CD14-positive monocyte (primary cell): ENCODE results near the gene KIF2A. TPM values are rescaled to one million over a fixed set of nuclear protein-coding genes. Genes with fewer than 3 reads are reported as not detected.

Experiments used
- DNase-seq, 3 donors: peaks; one replicate each; pipeline ENCODE4 v3.0.0-alpha.2; 2011 to 2022
- H2AFZ ChIP-seq: 2 replicates; pipeline ENCODE4 v1.6.0; 2012; ENCODE audit warnings: mild to moderate bottlenecking, low read depth, low read length, inconsistent platforms; ENCODE audit not compliant: insufficient read depth, poor library complexity, severe bottlenecking
- H3K27ac ChIP-seq, 2 donors: 1 replicate in 1 of 2; 2 replicates in 1 of 2; pipeline ENCODE4 v1.5.1; 2012 to 2013; ENCODE audit warnings: low read length in 2 of 2, control low read depth in 1 of 2, inconsistent platforms in 1 of 2, low read depth in 1 of 2, mild to moderate bottlenecking in 1 of 2
- H3K27me3 ChIP-seq, 2 donors: one replicate each; pipeline versions ENCODE4 v1.6.0 to v1.6.1; 2011 to 2013; ENCODE audit warnings: low read length in 2 of 2; ENCODE audit not compliant: control insufficient read depth in 2 of 2, insufficient read depth in 2 of 2
- H3K36me3 ChIP-seq, 2 donors: replicated peaks in 1 of 2; 1 replicate in 1 of 2; 2 replicates in 1 of 2; pipeline versions ENCODE4 v1.5.1 to v1.6.1; 2012 to 2013; ENCODE audit warnings: low read length in 2 of 2, control low read depth in 1 of 2, inconsistent platforms in 1 of 2, mild to moderate bottlenecking in 1 of 2; ENCODE audit not compliant: insufficient read depth in 2 of 2, control insufficient read depth in 1 of 2
- H3K4me1 ChIP-seq, 2 donors: 1 replicate in 1 of 2; 2 replicates in 1 of 2; pipeline versions ENCODE4 v1.5.1 to v1.6.1; 2012 to 2013; ENCODE audit warnings: low read length in 2 of 2, control low read depth in 1 of 2, inconsistent platforms in 1 of 2, mild to moderate bottlenecking in 1 of 2, moderate library complexity in 1 of 2; ENCODE audit not compliant: insufficient read depth in 2 of 2, control insufficient read depth in 1 of 2
- H3K4me2 ChIP-seq: replicated peaks from 2 replicates; pipeline ENCODE3; 2012; ENCODE audit warnings: low read length, moderate library complexity, mild to moderate bottlenecking; ENCODE audit not compliant: poor library complexity, severe bottlenecking; ENCODE audit errors: extremely low read depth
- H3K4me3 ChIP-seq, 3 experiments: fragments of 200-600 bp in 1 of 3; sonication (generic) in 1 of 3; replicated peaks in 1 of 3; 1 replicate in 2 of 3; 2 replicates in 1 of 3; pipeline ENCODE4 v1.5.1; 2011 to 2013; ENCODE audit warnings: low read length in 3 of 3, mild to moderate bottlenecking in 3 of 3, control low read depth in 2 of 3, low read depth in 2 of 3, inconsistent platforms in 1 of 3, moderate library complexity in 1 of 3
- H3K79me2 ChIP-seq: 2 replicates; pipeline ENCODE4 v1.6.0; 2012; ENCODE audit warnings: mild to moderate bottlenecking, control low read depth, inconsistent platforms, low read length, moderate library complexity; ENCODE audit not compliant: insufficient read depth
- H3K9ac ChIP-seq: 2 replicates; pipeline ENCODE4 v1.6.0; 2017; ENCODE audit warnings: low read length, mild to moderate bottlenecking; ENCODE audit not compliant: insufficient read depth, poor library complexity, severe bottlenecking
- H3K9me3 ChIP-seq, 2 donors: replicated peaks in 1 of 2; 1 replicate in 1 of 2; 2 replicates in 1 of 2; pipeline versions ENCODE4 v1.5.1 to v1.6.1; 2012 to 2013; ENCODE audit warnings: low read length in 2 of 2, control low read depth in 1 of 2; ENCODE audit not compliant: control insufficient read depth in 1 of 2, insufficient read depth in 1 of 2
- H4K20me1 ChIP-seq: 2 replicates; pipeline ENCODE4 v1.6.0; 2012; ENCODE audit warnings: mild to moderate bottlenecking, low read length, control low read depth, moderate library complexity; ENCODE audit not compliant: insufficient read depth
- H3K27ac Mint-ChIP-seq, 7 donors: one replicate each; pipeline ENCODE4 v1.8.0; 2020; ENCODE audit warnings: mild to moderate bottlenecking in 7 of 7, mixed read lengths in 7 of 7, moderate library complexity in 6 of 7, inconsistent platforms in 2 of 7
- H3K27me3 Mint-ChIP-seq, 3 donors: one replicate each; pipeline ENCODE4 v1.8.0; 2021 to 2022; ENCODE audit warnings: low read depth in 3 of 3, mild to moderate bottlenecking in 3 of 3, mixed read lengths in 3 of 3, moderate library complexity in 3 of 3, inconsistent platforms in 1 of 3
- H3K36me3 Mint-ChIP-seq, 2 donors: one replicate each; pipeline ENCODE4 v1.8.0; 2020; ENCODE audit warnings: mixed read lengths in 2 of 2, inconsistent platforms in 1 of 2, mild to moderate bottlenecking in 1 of 2
- H3K4me1 Mint-ChIP-seq: one replicate; pipeline ENCODE4 v1.8.0; 2020; ENCODE audit warnings: mild to moderate bottlenecking, mixed read lengths
- H3K4me3 Mint-ChIP-seq, 2 donors: one replicate each; pipeline ENCODE4 v1.8.0; 2020; ENCODE audit warnings: mild to moderate bottlenecking in 2 of 2, mixed read lengths in 2 of 2, moderate library complexity in 1 of 2
- H3K9me3 Mint-ChIP-seq, 7 donors: one replicate each; pipeline ENCODE4 v1.8.0; 2020 to 2022; ENCODE audit warnings: mixed read lengths in 7 of 7, mild to moderate bottlenecking in 6 of 7, moderate library complexity in 6 of 7, inconsistent platforms in 2 of 7
- CTCF ChIP-seq: fragments of 200-600 bp; IDR thresholded peaks from one replicate; pipeline ENCODE4 v1.8.0; 2022; ENCODE audit warnings: antibody characterized with exemption, mild to moderate bottlenecking
- WGBS: methylation state at CpG from one replicate; pipeline ENCODE4 v1.1.5; 2013; ENCODE audit warnings: missing lambda C conversion rate; ENCODE audit not compliant: insufficient coverage; 5-methylcytosine and 5-hydroxymethylcytosine counted together
- intact Hi-C, 2 donors: fragments of 100-400 bp; cut with micrococcal nuclease; formaldehyde crosslinking; loops; one replicate each; pipeline versions ENCODE4 v1.15.0 to v1.15.1; 2023
- polyA plus RNA-seq, 3 donors: library from polyadenylated mRNA; depleted of rRNA in 1 of 3; unstranded in 2 of 3; stranded (reverse) in 1 of 3; fragments of 300-500 nt in 2 of 3; fragments of >200 nt in 1 of 3; fragmentation: Illumina TruSeq in 2 of 3; gene quantifications; 1 replicate in 2 of 3; 2 replicates in 1 of 3; pipeline ENCODE4 v1.2.3, GENCODE V29; 2012 to 2021

KIF2A gene
- polyA plus RNA-seq, 3 donors: 9.7 to 24.6 (median 21.7) TPM

DNA sequence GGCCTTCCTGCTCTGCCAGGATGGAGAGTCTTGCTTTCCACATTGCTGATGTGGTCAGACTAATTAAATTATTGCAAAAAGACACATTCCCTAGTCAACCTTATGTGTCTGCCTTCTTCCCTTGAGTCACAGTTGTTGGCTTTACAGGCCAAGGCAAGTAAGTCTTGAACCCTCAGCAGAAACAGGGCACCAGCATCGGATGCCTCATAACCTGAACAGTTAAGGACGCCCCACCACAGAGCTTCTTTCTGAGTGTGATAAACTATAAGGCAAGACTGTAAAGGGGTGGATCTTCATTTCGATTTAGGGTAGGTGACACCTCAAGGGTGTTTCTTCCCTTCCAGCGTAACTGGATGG, 670 bp upstream of the KIF2A start:
- H3K27me3 ChIP-seq: no peaks in the 10 kb centered on the region
- H4K20me1 ChIP-seq: no peaks in the 10 kb centered on the region
- H3K4me2 ChIP-seq: peak overlapping the region; percentile 95
- H3K36me3 Mint-ChIP-seq: peaks cover 0 to 5% of the 10 kb centered on the region in 2 donors
- intact Hi-C loops: loop anchor here (10.0 kb wide), 3 partner anchors 49 to 99 kb away; partner anchors contain the start of gene DIMT1 (in 2 of the 2)
- H3K9ac ChIP-seq: peak overlapping the region; percentile 85
- no peak for TF ChIP-seq CTCF
- peaks cover 0 to 7% (median 6%) of the 10 kb centered on the region in 3 donors for H3K27me3 Mint-ChIP-seq
- peak overlapping the region; percentile 81 to 92 (median 90) for H3K27ac Mint-ChIP-seq
- H2AFZ ChIP-seq: peak overlapping the region; percentile 96
- peaks cover 33% of the 10 kb centered on the region for H3K4me1 Mint-ChIP-seq
- H3K4me3 ChIP-seq: peak overlapping the region; percentile 63 to 91 (median 91)
- H3K27ac ChIP-seq: peak overlapping the region; percentile 72 to 86
- 33% methylated on average over 1 of the region's 4 CpGs for WGBS
- no peaks in the 10 kb centered on the region for H3K36me3 ChIP-seq
- DNase-seq: no peak
- H3K79me2 ChIP-seq: peaks cover 41% of the 10 kb centered on the region
- peaks cover 16 to 21% of the 10 kb centered on the region in 2 donors for H3K4me1 ChIP-seq
- H3K4me3 Mint-ChIP-seq: peak overlapping the region; percentile 89 to 91
- H3K9me3 Mint-ChIP-seq: no peaks in the 10 kb centered on the region
- H3K9me3 ChIP-seq: no peaks in the 10 kb centered on the region

GRCh38 chr5:62306323-62306895, 403 bp downstream of the KIF2A start:
- DNase-seq: no peak
- peaks cover 52% of the 10 kb centered on the region for H3K79me2 ChIP-seq

More at GRCh38 chr5:62306323-62306895, 403 bp downstream of the KIF2A start:
- peaks cover 16 to 21% of the 10 kb centered on the region in 2 donors for H3K4me1 ChIP-seq
- intact Hi-C loops: loop anchor here (10.0 kb wide), 3 partner anchors 48 to 98 kb away; partner anchors contain the start of gene DIMT1 (in 2 of the 2)
- peak overlapping the region; percentile 59 to 86 for H3K27ac ChIP-seq
- H3K36me3 ChIP-seq: no peaks in the 10 kb centered on the region
- peak overlapping the region; percentile 95 for H3K4me2 ChIP-seq
- H4K20me1 ChIP-seq: no peaks in the 10 kb centered on the region
- peaks cover 0 to 5% of the 10 kb centered on the region in 2 donors for H3K36me3 Mint-ChIP-seq
- H3K9ac ChIP-seq: peak overlapping the region; percentile 85
- H3K27me3 Mint-ChIP-seq: peaks cover 0 to 7% (median 6%) of the 10 kb centered on the region in 3 donors
- WGBS: under 1% methylated on average over 36 of the region's 67 CpGs
- H3K9me3 ChIP-seq: no peaks in the 10 kb centered on the region
- H3K9me3 Mint-ChIP-seq: no peaks in the 10 kb centered on the region
- peak overlapping the region; percentile 72 to 91 (median 91) for H3K4me3 ChIP-seq
- H3K27ac Mint-ChIP-seq: peak overlapping the region; percentile 81 to 96 (median 94)
- peaks cover 39% of the 10 kb centered on the region for H3K4me1 Mint-ChIP-seq
- no peak for TF ChIP-seq CTCF
- no peaks in the 10 kb centered on the region for H3K27me3 ChIP-seq
- H2AFZ ChIP-seq: peak overlapping the region; percentile 96
- H3K4me3 Mint-ChIP-seq: peak overlapping the region; percentile 91 to 99
